T-helper 9 cell (primary cell): ENCODE results near the gene KIT.

Experiments used
- DNase-seq: peaks from one replicate; pipeline ENCODE4 v3.0.0-alpha.2; 2020

KIT gene

DNA sequence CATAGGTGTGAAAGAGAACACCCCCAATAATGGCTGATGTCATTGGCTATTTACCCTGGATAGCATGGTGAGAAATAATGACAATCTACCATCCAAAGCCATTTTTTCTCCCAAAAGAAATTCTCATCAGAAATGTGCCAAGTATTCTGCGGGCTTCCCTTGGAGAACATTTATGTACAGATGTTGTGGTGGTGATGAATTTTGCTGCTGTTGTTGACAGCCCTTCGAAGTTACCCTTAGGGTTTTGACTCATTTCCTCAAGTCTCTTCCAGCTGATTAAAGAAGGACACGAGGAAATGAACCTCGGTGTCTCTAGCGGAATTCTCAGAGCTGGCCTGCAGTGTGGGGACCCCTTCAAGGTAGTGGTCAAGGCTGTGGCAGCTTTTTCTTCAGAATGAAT lies 3.4 kb downstream of the KIT start:
- DNase-seq: no peak

- no peak for DNase-seq
Measured at GRCh38 chr4:54661686-54662085, 3.9 kb downstream of the KIT start.

DNA sequence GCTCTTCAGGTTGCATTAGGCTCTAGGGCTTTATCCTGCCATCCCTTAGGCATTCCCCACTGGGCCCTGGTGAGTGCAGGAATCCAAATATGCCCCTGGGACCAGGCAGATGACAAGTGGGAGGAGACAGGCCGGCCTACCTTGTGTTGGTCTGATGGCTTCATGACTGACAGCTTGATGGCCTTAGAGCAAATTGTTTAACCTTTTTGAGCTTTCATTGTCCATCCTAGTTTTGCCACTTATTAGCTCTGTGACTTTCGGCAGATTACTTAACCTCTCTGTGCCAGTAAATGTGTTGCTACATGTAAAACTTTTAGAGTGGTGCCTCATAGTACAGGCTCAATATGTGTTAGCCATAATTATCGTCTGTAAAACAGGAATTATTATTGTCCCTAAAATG lies 4.4 kb downstream of the KIT start:
- no peak for DNase-seq

- no peak for DNase-seq
Measured at GRCh38 chr4:54662901-54663585, 5.3 kb downstream of the KIT start.

DNA sequence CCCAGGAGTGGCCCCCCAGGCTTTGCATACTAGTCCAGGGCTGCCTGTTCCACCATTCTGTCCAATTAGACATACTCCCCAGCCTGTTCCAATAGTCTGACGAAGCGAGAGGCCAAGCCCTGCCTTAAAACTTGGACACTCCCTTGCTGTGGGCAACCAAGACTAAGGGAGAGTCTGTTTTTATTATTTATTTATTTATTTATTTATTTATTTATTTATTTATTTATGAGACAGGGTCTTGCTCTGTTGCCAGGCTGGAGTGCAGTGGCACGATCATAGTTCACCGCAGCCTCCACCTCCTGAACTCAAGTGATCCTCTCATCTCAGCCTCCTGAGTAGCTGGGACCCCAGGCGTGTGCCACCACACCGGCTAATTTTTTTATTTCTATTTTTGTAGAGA lies 6.6 kb downstream of the KIT start:
- no peak for DNase-seq

DNA sequence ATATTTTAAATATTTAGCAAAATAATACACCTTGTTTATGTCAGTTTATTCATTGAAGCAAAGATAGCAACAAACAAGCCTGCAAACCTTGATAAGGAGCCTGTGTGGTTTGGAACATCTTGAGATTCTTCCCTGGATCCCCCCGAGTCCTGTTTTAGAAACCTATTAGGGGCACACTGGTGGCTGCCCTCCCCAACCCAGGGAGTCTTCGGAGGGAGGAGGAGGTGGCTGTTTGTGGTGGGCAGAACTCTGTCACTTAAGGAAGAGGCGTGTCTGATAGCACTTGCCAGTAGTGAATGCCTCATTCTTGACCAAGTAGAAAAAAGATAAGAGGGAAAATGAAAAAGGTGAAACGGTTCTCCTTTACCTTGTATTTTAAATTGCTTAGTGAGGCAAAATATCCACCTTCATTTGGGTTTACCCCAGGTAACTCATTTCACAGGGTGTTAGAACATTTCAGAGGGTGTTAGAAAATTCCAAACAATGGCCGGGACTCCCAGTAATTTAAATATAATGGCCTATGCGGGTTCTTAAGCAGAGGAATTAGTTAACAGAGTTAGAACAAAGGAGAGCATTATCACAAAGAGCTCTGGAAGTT lies 10.4 kb downstream of the KIT start:
- no peak for DNase-seq

- no peak for DNase-seq
Measured at GRCh38 chr4:54669831-54670230, 12.1 kb downstream of the KIT start.

DNA sequence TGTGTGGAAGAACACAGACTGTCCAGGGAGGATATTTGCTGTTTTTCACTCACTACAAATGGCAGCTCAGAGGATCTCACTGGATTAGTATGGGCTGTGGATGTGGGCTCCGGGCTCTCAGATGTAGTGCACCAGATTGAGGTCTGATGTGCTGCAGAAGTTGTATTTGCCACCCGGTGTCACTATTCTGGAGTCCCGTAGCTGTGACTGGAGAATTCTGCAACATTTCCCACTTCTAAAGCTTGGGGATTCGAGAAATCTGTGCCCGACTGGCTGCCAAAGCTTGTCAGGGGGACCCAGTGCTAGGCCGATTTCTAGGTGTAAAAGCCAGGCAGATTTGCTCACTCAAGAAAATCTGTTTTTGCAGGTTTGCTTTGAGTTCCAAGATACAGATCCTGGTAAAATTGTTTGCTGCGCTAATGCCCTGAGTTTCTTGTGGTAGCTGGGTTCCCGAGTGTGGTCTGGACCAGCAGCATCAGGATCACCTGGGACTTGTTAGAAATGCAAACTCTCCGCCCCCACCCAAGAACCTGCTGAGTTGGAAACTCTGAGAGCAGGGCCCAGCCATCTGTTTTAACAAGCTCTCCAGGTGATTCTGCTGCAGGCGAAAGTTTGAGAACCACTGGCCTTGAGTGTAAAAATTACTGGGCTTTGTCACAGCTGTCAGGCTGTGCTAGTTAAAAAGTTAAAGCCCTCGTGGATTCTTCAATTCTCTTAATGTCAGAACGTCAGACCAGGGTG lies 18.1 kb downstream of the KIT start:
- DNase-seq: no peak

- DNase-seq: no peak
Measured at GRCh38 chr4:54676658-54677057, 18.9 kb downstream of the KIT start.

DNA sequence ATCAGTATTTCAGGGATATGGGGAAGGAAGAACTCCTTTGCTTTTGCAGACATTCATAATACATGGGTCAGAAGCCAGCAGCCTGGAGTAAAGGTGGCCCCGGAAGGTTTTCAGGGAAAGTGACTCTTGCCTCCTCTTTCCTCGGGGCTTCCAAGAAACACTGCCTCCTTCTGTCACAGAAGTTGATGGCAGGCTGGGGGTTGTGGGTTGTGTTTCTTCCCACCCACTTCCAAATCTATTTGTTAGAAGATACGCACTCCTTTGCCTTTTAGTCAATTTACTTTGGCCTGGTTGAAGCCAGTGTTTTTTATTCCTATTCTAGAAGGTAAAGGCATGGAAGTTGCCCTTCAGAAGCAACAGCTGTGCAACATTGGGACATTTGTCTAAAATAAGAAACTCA lies 19.7 kb downstream of the KIT start:
- no peak for DNase-seq

GRCh38 chr4:54677853-54678650 lies 20.3 kb downstream of the KIT start:
- no peak for DNase-seq

DNA sequence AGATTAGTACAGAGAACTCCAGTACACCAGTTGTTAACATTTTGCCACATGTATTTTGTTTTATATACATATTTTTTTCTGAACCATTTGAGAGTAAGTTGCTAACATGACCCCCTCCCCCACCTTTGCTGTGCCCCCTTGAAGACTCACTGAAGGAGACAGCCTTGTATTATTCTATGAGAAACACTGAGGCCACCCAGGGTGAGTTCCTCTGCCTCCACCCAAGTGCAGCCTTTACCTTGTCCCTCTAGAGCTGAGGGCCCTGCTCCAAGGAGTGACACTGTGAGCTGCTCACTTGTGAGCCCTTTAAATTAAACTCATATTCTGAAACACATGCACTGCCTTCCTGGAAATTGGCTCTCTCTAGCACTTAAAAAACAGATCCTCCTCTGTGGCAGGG lies 21.1 kb downstream of the KIT start:
- DNase-seq: no peak

DNA sequence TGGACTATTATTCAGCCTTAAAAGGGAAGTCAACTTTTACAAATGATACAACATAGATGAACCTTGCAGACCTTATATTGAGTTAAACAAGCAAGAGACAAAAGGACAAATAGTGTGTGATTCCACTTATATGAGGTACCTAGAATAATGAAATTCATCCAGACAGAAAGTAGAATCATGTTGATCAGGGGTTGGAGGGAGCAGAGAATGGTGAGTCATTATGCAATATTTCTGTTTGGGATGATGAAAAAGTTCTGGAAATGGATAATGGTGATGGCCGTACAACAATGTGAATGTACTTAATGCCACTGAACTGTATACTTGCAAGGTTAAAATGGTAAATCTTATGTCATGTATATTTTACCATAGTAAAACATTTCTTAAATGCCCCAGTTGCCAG lies 22.1 kb downstream of the KIT start:
- DNase-seq: no peak

DNA sequence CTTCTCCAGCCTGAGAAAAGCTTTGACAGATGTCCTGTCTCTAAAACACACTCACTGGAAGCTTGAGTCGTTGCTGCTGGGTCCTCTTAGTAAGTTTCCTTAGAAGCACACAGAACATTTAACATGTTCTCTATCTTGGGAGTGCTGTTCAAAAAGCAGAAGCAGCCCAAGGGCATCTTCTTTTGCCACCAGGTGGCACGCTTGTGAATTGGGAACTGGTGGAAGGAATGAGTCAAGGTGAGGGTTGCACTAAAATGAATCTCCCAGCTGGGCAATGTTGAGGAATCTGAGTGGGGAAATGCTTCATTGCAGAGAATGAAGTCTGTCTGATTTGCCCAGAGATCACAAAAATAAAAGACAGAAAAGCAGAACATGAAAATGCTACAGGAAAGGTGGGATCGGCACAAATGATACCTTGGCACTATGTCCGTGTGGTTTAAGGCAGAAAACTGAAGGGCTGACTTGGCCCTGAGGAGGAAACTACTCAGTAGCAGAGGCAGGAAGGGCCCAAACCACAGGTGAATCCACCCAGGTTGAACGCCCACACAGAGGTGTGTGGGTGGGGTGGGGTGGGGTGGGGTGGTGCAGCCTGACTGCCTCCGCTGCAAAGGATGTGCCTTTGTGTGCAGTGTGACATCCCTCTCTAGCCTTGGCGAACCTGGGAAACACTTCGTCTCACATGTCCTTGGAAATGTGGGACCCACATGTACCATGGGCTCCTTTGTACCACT lies 26.0 kb downstream of the KIT start:
- peak; percentile 24 for DNase-seq

DNA sequence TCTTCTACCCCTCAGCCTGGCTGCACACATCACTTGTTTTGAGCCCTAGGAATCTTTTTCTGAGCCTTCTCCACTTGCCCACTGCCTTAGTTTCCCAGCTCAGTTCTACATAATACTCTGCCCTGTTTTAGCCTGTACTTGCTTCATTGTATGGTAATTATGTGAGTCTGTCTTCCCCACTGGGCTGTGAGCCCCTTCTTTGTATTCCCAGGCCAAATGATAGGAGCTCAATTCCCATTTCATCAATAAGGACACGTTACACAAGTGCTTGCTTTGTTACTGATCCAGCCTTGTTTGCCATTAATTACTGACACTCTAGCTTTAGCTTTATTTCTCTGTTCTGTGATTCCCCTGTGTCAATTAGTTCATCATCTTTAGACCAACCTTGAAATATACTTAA lies 28.1 kb downstream of the KIT start:
- DNase-seq: no peak

DNA sequence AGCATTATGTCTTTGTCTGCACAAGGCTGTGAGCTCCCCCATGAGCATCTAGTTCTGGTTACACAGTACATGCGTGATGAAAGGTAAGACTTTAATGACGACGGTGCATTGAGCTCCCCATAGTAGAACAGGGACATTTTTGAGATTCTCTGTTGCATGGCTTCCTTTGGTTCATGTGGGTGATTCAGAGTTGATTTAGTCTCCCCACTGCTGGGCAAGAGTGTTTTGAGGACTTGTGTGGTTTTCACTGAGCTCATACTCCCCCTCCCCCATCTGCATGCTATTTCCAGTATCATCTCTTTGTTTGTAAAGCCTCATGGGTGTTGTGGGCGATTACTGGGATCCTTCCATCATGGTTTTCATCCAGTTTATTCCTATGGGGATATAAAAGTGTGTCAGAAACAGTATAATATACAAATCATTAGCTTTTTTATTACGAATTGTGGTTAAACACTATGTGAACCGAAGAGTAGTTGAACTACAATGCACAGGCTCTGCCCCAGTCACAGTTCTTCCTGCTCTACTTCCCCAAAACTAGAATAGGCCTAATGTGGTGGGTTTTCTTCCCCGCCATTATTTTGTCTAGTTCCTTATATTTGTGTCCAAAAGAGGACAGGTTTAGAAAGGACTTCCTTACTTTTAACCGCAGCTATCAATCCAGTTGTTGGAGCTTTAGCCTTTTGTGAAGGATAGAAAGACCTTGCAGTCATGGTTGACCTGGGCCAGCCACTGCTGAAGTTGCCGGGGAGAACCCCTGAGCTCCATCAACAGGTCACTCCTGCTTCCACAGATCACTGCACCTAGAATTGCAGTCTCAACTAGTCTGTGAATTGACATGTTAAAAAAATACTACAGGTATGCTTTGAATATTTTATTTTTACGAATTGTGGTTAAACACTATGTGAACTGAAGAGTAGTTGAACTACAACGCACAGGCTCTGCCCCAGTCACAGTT lies 30.4 kb downstream of the KIT start:
- DNase-seq: no peak

- no peak for DNase-seq
Measured at GRCh38 chr4:54695337-54695736, 37.6 kb downstream of the KIT start.

DNA sequence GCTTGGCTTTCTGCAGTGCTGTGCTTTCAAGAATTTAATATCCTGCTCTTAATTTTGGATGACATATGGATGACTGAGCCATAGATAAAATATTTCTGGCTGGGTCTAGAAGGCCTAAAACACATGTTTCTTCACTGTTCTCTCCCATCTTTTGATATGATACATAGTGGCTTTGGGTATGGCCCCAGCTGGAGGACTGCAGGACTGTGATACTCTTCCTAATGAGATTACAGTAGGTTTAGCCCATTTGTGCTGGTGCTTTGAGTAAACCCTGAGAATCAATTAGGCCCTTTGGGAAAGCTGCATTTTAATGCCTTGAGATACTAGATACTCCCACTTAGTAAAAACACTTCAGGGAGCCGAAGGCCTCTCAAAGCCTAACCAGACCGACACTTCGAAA lies 38.0 kb downstream of the KIT start:
- no peak for DNase-seq

GRCh38 chr4:54696649-54697048 lies 38.9 kb downstream of the KIT start:
- no peak for DNase-seq

GRCh38 chr4:54700986-54701385 lies 43.2 kb downstream of the KIT start:
- DNase-seq: no peak

DNA sequence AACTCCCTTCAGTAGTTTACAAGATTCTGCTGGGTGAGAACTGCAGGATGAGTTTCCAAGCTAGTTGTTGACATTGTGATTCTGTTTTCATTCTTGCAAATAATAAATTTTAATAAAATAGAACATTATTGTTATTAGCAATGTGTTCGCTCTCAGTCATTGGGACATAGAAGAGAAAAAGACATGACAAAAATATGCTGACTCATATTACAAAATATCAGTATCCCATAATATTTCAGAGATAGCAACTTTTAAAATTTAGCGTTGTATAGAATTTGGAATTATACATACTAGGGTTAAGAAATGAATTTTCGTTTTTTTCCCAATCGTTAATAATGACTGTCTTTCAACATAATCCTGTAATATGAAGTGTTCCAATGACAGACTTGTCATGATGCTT lies 45.4 kb downstream of the KIT start:
- no peak for DNase-seq

GRCh38 chr4:54707406-54707805 lies 49.6 kb downstream of the KIT start:
- DNase-seq: no peak
